Hepatocyte (in vitro differentiated cells): ENCODE results near the gene MACROD2. TPM values are rescaled to one million over a fixed set of nuclear protein-coding genes. Genes with fewer than 3 reads are reported as not detected.

Experiments
- DNase-seq: peaks from one replicate; pipeline ENCODE4 v3.0.0-alpha.2; 2016; ENCODE audit warnings: low spot score
- H2AFZ ChIP-seq: fragments of 200-600 bp; sonication (generic); 2 replicates; pipeline ENCODE4 v1.6.0; 2016; ENCODE audit warnings: antibody characterized with exemption, mild to moderate bottlenecking
- H3K27ac ChIP-seq: fragments of 200-600 bp; sonication (generic); 2 replicates; pipeline ENCODE4 v1.5.1; 2016; ENCODE audit warnings: mild to moderate bottlenecking
- H3K27me3 ChIP-seq: fragments of 200-600 bp; sonication (generic); 2 replicates; pipeline ENCODE4 v1.6.1; 2016
- H3K36me3 ChIP-seq: fragments of 200-600 bp; sonication (generic); replicated peaks from 2 replicates; pipeline ENCODE4 v1.5.1; 2016; ENCODE audit warnings: low read depth; ENCODE audit not compliant: insufficient read depth
- H3K4me1 ChIP-seq: fragments of 200-600 bp; sonication (generic); 2 replicates; pipeline ENCODE4 v1.5.1; 2016; ENCODE audit warnings: mild to moderate bottlenecking, moderate library complexity; ENCODE audit not compliant: insufficient read depth
- H3K4me2 ChIP-seq: fragments of 200-600 bp; sonication (generic); 2 replicates; pipeline ENCODE4 v1.6.0; 2016
- H3K4me3 ChIP-seq: fragments of 200-600 bp; sonication (generic); 2 replicates; pipeline ENCODE4 v1.5.1; 2016; ENCODE audit warnings: mild to moderate bottlenecking
- H3K79me2 ChIP-seq: fragments of 200-600 bp; sonication (generic); 2 replicates; pipeline ENCODE4 v1.6.0; 2017; ENCODE audit warnings: mild to moderate bottlenecking
- H3K9me2 ChIP-seq: fragments of 200-600 bp; sonication (generic); replicated peaks from 2 replicates; pipeline ENCODE4 v1.6.0; 2017; ENCODE audit warnings: mild to moderate bottlenecking; ENCODE audit not compliant: insufficient read depth
- H3K9me3 ChIP-seq: fragments of 200-600 bp; sonication (generic); 2 replicates; pipeline ENCODE4 v1.5.1; 2016; ENCODE audit warnings: low read depth, mild to moderate bottlenecking
- H4K20me1 ChIP-seq: fragments of 200-600 bp; sonication (generic); 2 replicates; pipeline ENCODE4 v1.6.0; 2016; ENCODE audit warnings: mild to moderate bottlenecking; ENCODE audit not compliant: insufficient read depth, poor library complexity, severe bottlenecking
- CTCF ChIP-seq: fragments of 200-600 bp; sonication (generic); IDR thresholded peaks from 2 replicates; pipeline ENCODE4 v1.5.1; 2016; ENCODE audit warnings: antibody characterized with exemption, mild to moderate bottlenecking; ENCODE audit not compliant: poor library complexity
- EZH2 ChIP-seq: fragments of 200-600 bp; sonication (generic); IDR thresholded peaks from 2 replicates; pipeline ENCODE4 v1.6.1; 2016; ENCODE audit warnings: antibody characterized with exemption, mild to moderate bottlenecking, borderline replicate concordance
- EZH2phosphoT487 ChIP-seq: fragments of 200-600 bp; sonication (generic); IDR thresholded peaks from one replicate; pipeline ENCODE4 v1.6.1; 2018; ENCODE audit warnings: antibody characterized with exemption, mild to moderate bottlenecking, low read depth, moderate library complexity; ENCODE audit not compliant: unreplicated experiment, severe bottlenecking
- WGBS: methylation state at CpG from one replicate; pipeline ENCODE4 v1.1.6; 2016; ENCODE audit warnings: low lambda C conversion rate; ENCODE audit errors: missing lambda C conversion rate; 5-methylcytosine and 5-hydroxymethylcytosine counted together
- polyA plus RNA-seq: library from polyadenylated mRNA; unstranded; fragments of >200 nt; fragmentation: Nextera tagmentation; extraction: Ambion mirVana; gene quantifications from 2 replicates; pipeline ENCODE4 v1.2.1, GENCODE V29; 2016
- total RNA-seq: library from RNA; depleted of rRNA; stranded (reverse); fragments of >200 nt; gene quantifications from 2 replicates; pipeline ENCODE4 v1.2.3, GENCODE V29; 2014

MACROD2 gene
- total and polyA plus RNA-seq, 2 experiments from 2014 or later, result 2.4 to 3.1 TPM

GRCh38 chr20:15851576-15852215, 1856.4 kb downstream of the MACROD2 start:
- H3K36me3 ChIP-seq, result no peaks in the 10 kb centered on the region
- H3K27me3 ChIP-seq, result no peaks in the 10 kb centered on the region
- H3K79me2 ChIP-seq, result no peaks in the 10 kb centered on the region
- DNase-seq, result no peak
- H3K4me1 ChIP-seq, result no peaks in the 10 kb centered on the region
- no peak overlapping the region for H2AFZ ChIP-seq
- no peak overlapping the region for H3K4me3 ChIP-seq
- H3K9me3 ChIP-seq, result no peaks in the 10 kb centered on the region
- no peaks in the 10 kb centered on the region for H4K20me1 ChIP-seq
- no peak overlapping the region for H3K4me2 ChIP-seq
- WGBS, result 87% methylated on average over 11 of the region's 11 CpGs
- no peaks in the 10 kb centered on the region for H3K9me2 ChIP-seq
- TF ChIP-seq EZH2 (no peak), EZH2phosphoT487 (no peak), CTCF (no peak)
- no peak overlapping the region for H3K27ac ChIP-seq

- Histone ChIP-seq H3K4me3 (no peak overlapping the region), H3K27me3 (no peaks in the 10 kb centered on the region), H3K9me2 (no peaks in the 10 kb centered on the region), H3K9me3 (no peaks in the 10 kb centered on the region), H2AFZ (no peak overlapping the region), H3K4me1 (no peaks in the 10 kb centered on the region), H3K36me3 (no peaks in the 10 kb centered on the region), H3K27ac (no peak overlapping the region), H3K4me2 (no peak overlapping the region), H4K20me1 (no peaks in the 10 kb centered on the region), H3K79me2 (no peaks in the 10 kb centered on the region)
- WGBS, result 80% methylated on average over 2 of the region's 2 CpGs
- no peak for DNase-seq
- no peak for TF ChIP-seq CTCF
- no peak for TF ChIP-seq EZH2phosphoT487
- no peak for TF ChIP-seq EZH2
Measured at GRCh38 chr20:15854911-15855310, 1859.6 kb downstream of the MACROD2 start.

GRCh38 chr20:15857173-15857784, 1862.0 kb downstream of the MACROD2 start:
- no peak for TF ChIP-seq CTCF
- TF ChIP-seq EZH2phosphoT487, result no peak
- no peak for TF ChIP-seq EZH2
- Histone ChIP-seq H3K4me3 (no peak overlapping the region), H3K4me1 (no peaks in the 10 kb centered on the region), H2AFZ (no peak overlapping the region), H3K9me2 (no peaks in the 10 kb centered on the region), H3K27ac (no peak overlapping the region), H3K36me3 (no peaks in the 10 kb centered on the region), H3K27me3 (no peaks in the 10 kb centered on the region), H4K20me1 (no peaks in the 10 kb centered on the region), H3K4me2 (no peak overlapping the region), H3K79me2 (no peaks in the 10 kb centered on the region), H3K9me3 (no peaks in the 10 kb centered on the region)
- DNase-seq, result no peak
- 76% methylated on average over 4 of the region's 4 CpGs for WGBS

- Histone ChIP-seq H4K20me1 (no peaks in the 10 kb centered on the region), H3K4me3 (no peak overlapping the region), H2AFZ (no peak overlapping the region), H3K4me1 (no peaks in the 10 kb centered on the region), H3K9me2 (no peaks in the 10 kb centered on the region), H3K79me2 (no peaks in the 10 kb centered on the region), H3K4me2 (no peak overlapping the region), H3K36me3 (no peaks in the 10 kb centered on the region), H3K9me3 (no peaks in the 10 kb centered on the region), H3K27ac (no peak overlapping the region), H3K27me3 (no peaks in the 10 kb centered on the region)
- DNase-seq, result no peak
- WGBS, result 98% methylated on average over 2 of the region's 2 CpGs
- TF ChIP-seq EZH2phosphoT487 (no peak), CTCF (no peak), EZH2 (no peak)
Measured at GRCh38 chr20:15859061-15859460, 1863.7 kb downstream of the MACROD2 start.
